Vagina (tissue), 2 donors: ENCODE measurements around the gene MTMR1. TPM values are rescaled to one million over a fixed set of nuclear protein-coding genes. Genes with fewer than 3 reads are reported as not detected.

Source experiments
- DNase-seq, 2 donors: peaks; one replicate each; pipeline ENCODE4 v3.0.0-alpha.2; 2017; ENCODE audit errors: extremely low spot score in 2 of 2
- H3K27ac ChIP-seq: fragments of 200-600 bp; sonication (generic); one replicate; pipeline ENCODE4 v1.5.1; 2019
- H3K27me3 ChIP-seq: fragments of 200-600 bp; sonication (generic); one replicate; pipeline ENCODE4 v1.5.1; 2019
- H3K36me3 ChIP-seq, 2 donors: fragments of 200-600 bp; sonication (generic); one replicate each; pipeline ENCODE4 v1.5.1; 2017 to 2019
- H3K4me1 ChIP-seq: fragments of 200-600 bp; sonication (generic); one replicate; pipeline ENCODE4 v1.5.1; 2019
- H3K4me3 ChIP-seq, 2 donors: fragments of 200-600 bp; sonication (generic); 1 replicate in 1 of 2; 2 replicates in 1 of 2; pipeline ENCODE4 v1.5.1; 2016 to 2019
- H3K9me3 ChIP-seq: fragments of 200-600 bp; sonication (generic); one replicate; pipeline ENCODE4 v1.5.1; 2019
- CTCF ChIP-seq, 3 experiments: fragments of 450-650 bp in 2 of 3; fragments of 200-600 bp in 1 of 3; sonication (generic) in 1 of 3; IDR thresholded peaks; one replicate each; pipeline ENCODE4 v1.5.1; 2017 to 2019; ENCODE audit warnings: antibody characterized with exemption in 3 of 3, mild to moderate bottlenecking in 2 of 3, moderate library complexity in 2 of 3
- POLR2A ChIP-seq, 2 donors: fragments of 450-650 bp; IDR thresholded peaks; one replicate each; pipeline ENCODE4 v1.6.1; 2017; ENCODE audit warnings: antibody characterized with exemption in 2 of 2, mild to moderate bottlenecking in 2 of 2, moderate library complexity in 2 of 2
- POLR2AphosphoS5 ChIP-seq, 2 donors: sonication (generic); formaldehyde crosslinking; IDR thresholded peaks; one replicate each; pipeline ENCODE4 v1.9.0; 2017; ENCODE audit warnings: antibody characterized with exemption in 2 of 2, mild to moderate bottlenecking in 2 of 2, low read depth in 1 of 2; ENCODE audit not compliant: insufficient read depth in 1 of 2
- intact Hi-C: fragments of 100-400 bp; cut with DNase I; formaldehyde crosslinking; loops from one replicate; pipeline ENCODE4 v1.15.1; 2023
- total RNA-seq: library from RNA; depleted of rRNA; stranded (reverse); fragments of >200 nt; gene quantifications from one replicate; pipeline ENCODE4 v1.2.3, GENCODE V29; 2016

Gene MTMR1
- total RNA-seq, 1 donor from 2014 or later, result 22.6 TPM

GRCh38 chrX:150769408-150769807 lies 76.2 kb downstream of the MTMR1 start:
- Histone ChIP-seq H3K4me1 (peaks cover 4% of the 10 kb centered on the region), H3K9me3 (no peaks in the 10 kb centered on the region), H3K36me3 (no peaks in the 10 kb centered on the region), H3K4me3 (no peak overlapping the region), H3K27me3 (no peaks in the 10 kb centered on the region), H3K27ac (no peak overlapping the region)
- no peak for TF ChIP-seq POLR2A (IDR thresholded peaks at IDR 0.05)
- no peak for TF ChIP-seq POLR2AphosphoS5 (IDR thresholded peaks at IDR 0.05; ENCODE audit: insufficient read depth in 1 of 2, low read depth in 1 of 2)
- no peak for TF ChIP-seq CTCF (IDR thresholded peaks at IDR 0.05)
- intact Hi-C loops, result no loop called here
- no peak for DNase-seq

- intact Hi-C loops, result loop anchor here (5.0 kb wide), 1 partner anchor 312 kb away; no protein-coding TSS in a partner anchor
- H3K27ac ChIP-seq, result no peak overlapping the region
- H3K27me3 ChIP-seq, result no peaks in the 10 kb centered on the region
- no peak overlapping the region for H3K4me3 ChIP-seq
- no peaks in the 10 kb centered on the region for H3K9me3 ChIP-seq
- H3K4me1 ChIP-seq, result peaks cover 4% of the 10 kb centered on the region
- TF ChIP-seq POLR2AphosphoS5 (IDR thresholded peaks at IDR 0.05; ENCODE audit: insufficient read depth in 1 of 2, low read depth in 1 of 2) (no peak), CTCF (IDR thresholded peaks at IDR 0.05) (no peak), POLR2A (IDR thresholded peaks at IDR 0.05) (no peak)
- no peaks in the 10 kb centered on the region for H3K36me3 ChIP-seq
- DNase-seq, result no peak
Measured at GRCh38 chrX:150770623-150771022, 77.4 kb downstream of the MTMR1 start.

DNA sequence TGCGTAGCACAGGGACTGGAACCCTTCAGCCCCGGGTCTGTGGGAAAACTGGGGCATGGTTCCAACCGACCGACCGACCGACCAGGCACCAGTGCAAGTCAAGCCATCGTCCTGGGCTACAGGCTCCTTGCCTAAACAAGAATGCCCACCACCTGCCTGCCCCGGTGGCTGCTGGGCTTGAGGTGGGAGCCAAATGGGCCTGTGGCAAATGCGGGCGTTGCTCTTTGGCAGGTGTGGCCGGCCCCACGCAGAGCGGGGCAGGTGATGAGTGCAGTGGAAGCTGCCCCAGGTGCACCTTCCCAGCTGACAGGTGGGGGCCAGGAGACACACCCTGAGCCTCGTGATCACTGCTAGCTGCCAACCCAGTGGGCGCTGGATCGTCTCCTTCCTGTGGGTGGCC lies 77.9 kb downstream of the MTMR1 start:
- DNase-seq, result no peak
- Histone ChIP-seq H3K27ac (no peak overlapping the region), H3K36me3 (no peaks in the 10 kb centered on the region), H3K9me3 (no peaks in the 10 kb centered on the region), H3K4me1 (peaks cover 4% of the 10 kb centered on the region), H3K4me3 (no peak overlapping the region), H3K27me3 (no peaks in the 10 kb centered on the region)
- intact Hi-C loops, result loop anchor here (5.0 kb wide), 1 partner anchor 311 kb away; no protein-coding TSS in a partner anchor
- no peak for TF ChIP-seq POLR2A (IDR thresholded peaks at IDR 0.05)
- TF ChIP-seq POLR2AphosphoS5 (IDR thresholded peaks at IDR 0.05; ENCODE audit: insufficient read depth in 1 of 2, low read depth in 1 of 2), result no peak

GRCh38 chrX:150772150-150772970 lies 79.2 kb downstream of the MTMR1 start:
- Histone ChIP-seq H3K4me1 (peaks cover 4% of the 10 kb centered on the region), H3K4me3 (no peak overlapping the region), H3K27ac (no peak overlapping the region), H3K27me3 (no peaks in the 10 kb centered on the region), H3K36me3 (no peaks in the 10 kb centered on the region), H3K9me3 (no peaks in the 10 kb centered on the region)
- DNase-seq, result no peak
- intact Hi-C loops, result loop anchor here (5.0 kb wide), 1 partner anchor 310 kb away; no protein-coding TSS in a partner anchor
- TF ChIP-seq CTCF (IDR thresholded peaks at IDR 0.05) (peak; percentile 52 to 72 (median 53)), POLR2A (IDR thresholded peaks at IDR 0.05) (no peak)

DNA sequence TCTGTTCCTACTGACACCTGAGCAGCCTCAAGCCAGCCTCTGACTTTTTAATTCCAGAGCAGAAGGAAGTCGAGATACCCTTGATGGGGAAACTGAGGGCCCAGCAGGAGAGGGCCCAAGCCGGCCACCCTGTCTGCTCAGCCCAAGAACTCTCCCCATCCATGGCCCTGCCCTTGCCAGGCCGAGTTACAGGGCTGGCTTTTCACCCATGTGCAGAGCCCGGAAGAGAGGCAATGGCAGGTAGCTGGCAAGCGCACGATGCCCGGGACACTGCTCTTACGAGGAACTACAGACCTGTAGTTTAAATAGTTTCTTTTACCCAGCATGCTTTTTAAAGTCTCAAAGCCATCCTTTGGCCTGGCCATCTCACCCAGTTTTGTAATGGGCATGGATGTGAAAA lies 79.9 kb downstream of the MTMR1 start:
- TF ChIP-seq CTCF (IDR thresholded peaks at IDR 0.05), result no peak
- no peak for TF ChIP-seq POLR2AphosphoS5 (IDR thresholded peaks at IDR 0.05; ENCODE audit: insufficient read depth in 1 of 2, low read depth in 1 of 2)
- no peak for TF ChIP-seq POLR2A (IDR thresholded peaks at IDR 0.05)
- H3K27me3 ChIP-seq, result no peaks in the 10 kb centered on the region
- no peak overlapping the region for H3K27ac ChIP-seq
- peaks cover under 1% of the 10 kb centered on the region for H3K4me1 ChIP-seq
- no peaks in the 10 kb centered on the region for H3K36me3 ChIP-seq
- intact Hi-C loops, result loop anchor here (5.0 kb wide), 1 partner anchor 309 kb away; no protein-coding TSS in a partner anchor
- no peak overlapping the region for H3K4me3 ChIP-seq
- no peaks in the 10 kb centered on the region for H3K9me3 ChIP-seq
- no peak for DNase-seq
